ENCODE measurements around the gene SELP. TPM values are rescaled to one million over a fixed set of nuclear protein-coding genes. Genes with fewer than 3 reads are reported as not detected.

The SELP gene
- total RNA-seq, 1 experiment from 2014 or later = not detected

DNA sequence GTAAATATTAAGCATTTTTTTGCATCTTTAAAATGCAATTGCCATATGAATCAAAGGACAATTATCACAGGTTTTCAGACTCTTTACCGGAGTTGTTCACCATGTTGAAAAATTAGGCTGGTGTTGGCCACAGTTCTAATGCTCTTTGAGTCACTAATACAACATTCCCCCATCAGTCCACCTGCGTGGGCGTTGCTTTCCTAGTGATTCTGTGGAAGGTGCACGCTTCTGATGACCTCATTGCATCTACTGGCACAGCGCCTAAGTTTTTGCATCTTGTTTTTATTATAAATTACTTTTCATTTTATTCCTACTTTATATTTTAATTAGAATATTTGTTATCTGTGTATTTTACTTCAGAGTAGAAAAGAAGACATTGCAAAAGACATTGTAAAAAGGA lies 39.0 kb downstream of the SELP start:
- Histone ChIP-seq H4K20me1 (ENCODE audit: insufficient read depth, low read depth, low read length) (no peaks in the 10 kb centered on the region), H3K9me3 (ENCODE audit: low read length) (no peaks in the 10 kb centered on the region), H3K4me2 (ENCODE audit: low read depth, low read length, poor library complexity, severe bottlenecking) (no peak overlapping the region), H3K9me2 (replicated peaks; ENCODE audit: insufficient read depth, low read length) (no peaks in the 10 kb centered on the region), H3K27me3 (ENCODE audit: low read length) (no peaks in the 10 kb centered on the region), H2AFZ (ENCODE audit: low read length) (no peak overlapping the region), H3K36me3 (ENCODE audit: insufficient read depth, low read length) (no peaks in the 10 kb centered on the region), H3K4me1 (ENCODE audit: low read length) (no peaks in the 10 kb centered on the region), H3K4me3 (ENCODE audit: low read length) (no peak overlapping the region), H3K79me2 (ENCODE audit: low read length) (no peaks in the 10 kb centered on the region), H3K9ac (ENCODE audit: low read length) (no peak overlapping the region), H3K27ac (ENCODE audit: low read length) (no peak overlapping the region)
- no peak for DNase-seq

DNA sequence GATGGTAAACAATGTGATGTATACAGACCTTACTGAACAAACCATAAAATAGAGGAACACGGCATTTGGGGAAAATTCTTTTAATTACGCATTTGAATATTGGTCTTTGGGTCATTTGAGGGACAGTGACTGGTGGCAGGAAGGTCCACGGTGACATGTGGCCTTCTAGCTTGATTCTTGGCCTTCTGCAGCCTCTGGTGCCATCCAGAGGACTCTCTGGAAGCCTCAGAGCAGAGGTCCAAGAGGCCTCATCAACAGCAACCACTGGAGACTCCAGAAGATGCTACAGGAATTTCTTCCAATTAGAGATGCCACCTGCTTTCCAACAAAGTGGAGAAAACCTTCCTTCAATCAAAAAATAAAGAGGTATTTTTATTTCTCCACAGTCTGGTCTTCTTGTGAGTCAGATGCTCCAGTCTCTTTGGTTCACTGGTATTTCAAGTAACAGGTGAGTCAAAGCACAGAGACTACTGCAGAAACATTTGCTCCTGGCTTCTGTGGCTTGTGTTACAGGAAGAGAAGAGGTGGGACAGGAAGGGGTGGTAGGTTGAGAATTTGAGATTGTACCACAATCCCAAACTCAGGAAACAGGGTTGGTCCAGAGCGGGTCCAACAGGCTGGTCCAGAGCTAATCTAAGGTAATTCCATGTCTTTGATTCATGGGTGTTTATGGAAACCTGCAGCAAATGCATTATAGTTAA lies 41.0 kb downstream of the SELP start:
- Histone ChIP-seq H3K4me3 (ENCODE audit: low read length) (no peak overlapping the region), H3K4me1 (ENCODE audit: low read length) (no peaks in the 10 kb centered on the region), H3K4me2 (ENCODE audit: low read depth, low read length, poor library complexity, severe bottlenecking) (no peak overlapping the region), H3K36me3 (ENCODE audit: insufficient read depth, low read length) (no peaks in the 10 kb centered on the region), H4K20me1 (ENCODE audit: insufficient read depth, low read depth, low read length) (no peaks in the 10 kb centered on the region), H3K9me3 (ENCODE audit: low read length) (no peaks in the 10 kb centered on the region), H3K9me2 (replicated peaks; ENCODE audit: insufficient read depth, low read length) (no peaks in the 10 kb centered on the region), H3K27ac (ENCODE audit: low read length) (no peak overlapping the region), H2AFZ (ENCODE audit: low read length) (no peak overlapping the region), H3K79me2 (ENCODE audit: low read length) (no peaks in the 10 kb centered on the region), H3K9ac (ENCODE audit: low read length) (no peak overlapping the region), H3K27me3 (ENCODE audit: low read length) (no peaks in the 10 kb centered on the region)
- DNase-seq = no peak

DNA sequence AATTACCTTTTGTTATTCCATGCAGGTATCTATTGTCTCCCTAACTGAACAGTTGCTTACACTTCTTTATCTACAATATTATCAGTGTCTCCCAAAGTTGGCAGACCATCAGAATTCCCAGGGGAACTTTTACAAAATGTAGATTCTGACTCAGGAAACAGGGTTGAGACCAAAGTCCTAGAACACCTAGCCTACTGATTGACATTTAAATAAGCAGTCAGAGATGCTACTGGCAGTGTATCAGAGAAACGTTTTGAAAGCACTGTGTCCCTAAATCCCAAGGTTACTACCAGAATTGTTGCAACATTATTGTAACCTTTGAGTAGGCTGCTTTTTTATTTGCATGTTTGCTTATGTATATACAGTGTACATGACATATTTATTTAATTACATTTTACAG lies 41.8 kb downstream of the SELP start:
- Histone ChIP-seq H3K27ac (ENCODE audit: low read length) (no peak overlapping the region), H3K9ac (ENCODE audit: low read length) (no peak overlapping the region), H3K4me2 (ENCODE audit: low read depth, low read length, poor library complexity, severe bottlenecking) (no peak overlapping the region), H4K20me1 (ENCODE audit: insufficient read depth, low read depth, low read length) (no peaks in the 10 kb centered on the region), H3K9me2 (replicated peaks; ENCODE audit: insufficient read depth, low read length) (no peaks in the 10 kb centered on the region), H2AFZ (ENCODE audit: low read length) (no peak overlapping the region), H3K79me2 (ENCODE audit: low read length) (no peaks in the 10 kb centered on the region), H3K4me3 (ENCODE audit: low read length) (no peak overlapping the region), H3K27me3 (ENCODE audit: low read length) (no peaks in the 10 kb centered on the region), H3K9me3 (ENCODE audit: low read length) (no peaks in the 10 kb centered on the region), H3K4me1 (ENCODE audit: low read length) (no peaks in the 10 kb centered on the region), H3K36me3 (ENCODE audit: insufficient read depth, low read length) (no peaks in the 10 kb centered on the region)
- no peak for DNase-seq

DNA sequence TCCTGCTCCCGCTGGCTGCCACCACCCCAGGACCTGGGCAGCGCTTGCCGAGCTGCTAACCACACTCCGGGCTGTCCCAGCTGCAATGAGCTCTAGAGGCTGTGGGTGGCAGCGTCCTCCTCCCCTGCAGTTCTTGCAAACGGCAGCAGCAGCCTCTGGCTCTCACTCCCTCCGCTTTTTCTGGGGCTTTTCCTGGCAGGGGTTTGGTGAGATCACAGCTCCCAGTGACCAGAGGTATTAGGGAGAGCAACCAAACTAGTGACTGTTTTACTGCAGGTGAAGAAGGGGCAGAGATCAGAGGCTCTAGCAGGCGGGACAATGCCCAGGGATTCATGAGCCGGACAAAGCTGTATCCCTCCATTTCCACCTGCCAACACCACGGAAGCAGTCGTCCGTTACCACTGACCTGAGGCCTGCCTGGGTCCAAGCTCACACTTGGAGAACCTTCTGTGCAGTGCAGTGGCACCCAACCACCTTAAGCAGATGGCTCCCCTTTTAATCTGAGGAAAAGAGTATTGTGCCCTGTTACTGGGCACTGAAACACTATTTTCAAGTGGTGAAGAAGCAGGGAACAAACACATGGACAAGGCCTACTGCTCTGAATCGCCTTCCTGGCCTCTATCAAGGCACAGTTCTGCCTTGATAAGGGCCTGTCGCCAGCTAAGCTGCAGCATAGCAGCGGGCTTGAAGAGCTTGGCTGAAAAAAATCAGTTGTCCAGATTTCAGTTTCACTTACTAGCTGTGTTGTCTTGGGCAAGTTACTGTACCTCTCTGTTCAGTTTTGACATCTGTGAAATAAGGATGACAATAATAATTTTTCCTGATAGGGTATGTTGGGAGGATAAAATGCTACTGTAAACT lies 43.3 kb downstream of the SELP start, which contains the start of gene F5:
Gene F5 (minus strand): TSS at position 87 of the 861 bp plus-strand sequence. CDS start 95 bp downstream, outside the sequence.
- Histone ChIP-seq H3K9ac (ENCODE audit: low read length) (no peak within 1 kb of the TSS), H3K4me3 (ENCODE audit: low read length) (no peak within 1 kb of the TSS), H3K4me2 (ENCODE audit: low read depth, low read length, poor library complexity, severe bottlenecking) (no peak within 1 kb of the TSS), H3K27me3 (ENCODE audit: low read length) (no peaks in the 10 kb centered on the region), H3K9me3 (ENCODE audit: low read length) (no peaks in the 10 kb centered on the region), H3K27ac (ENCODE audit: low read length) (no peak within 1 kb of the TSS), H3K4me1 (ENCODE audit: low read length) (no peaks in the 10 kb centered on the region), H3K36me3 (ENCODE audit: insufficient read depth, low read length) (no peaks in the 10 kb centered on the region), H3K9me2 (replicated peaks; ENCODE audit: insufficient read depth, low read length) (no peaks in the 10 kb centered on the region), H2AFZ (ENCODE audit: low read length) (no peak within 1 kb of the TSS), H3K79me2 (ENCODE audit: low read length) (no peaks in the 10 kb centered on the region), H4K20me1 (ENCODE audit: insufficient read depth, low read depth, low read length) (no peaks in the 10 kb centered on the region)
- DNase-seq = peak; percentile 57

DNA sequence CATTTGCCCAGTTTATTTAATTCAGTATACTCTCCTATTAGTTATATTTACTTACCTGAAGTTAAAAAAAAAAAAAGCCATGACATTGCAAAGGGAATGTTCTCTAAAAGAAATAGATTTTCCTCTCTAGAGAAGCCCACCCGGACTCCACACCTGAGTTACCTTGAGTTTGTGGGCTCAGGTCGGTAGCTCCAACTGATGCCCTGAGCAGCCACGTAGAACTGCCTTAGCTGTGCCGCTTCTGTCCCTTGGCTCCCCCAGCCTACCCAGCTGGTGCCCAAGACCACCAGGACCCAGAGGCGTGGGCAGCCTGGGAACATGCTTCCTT lies 43.9 kb downstream of the SELP start:
- Histone ChIP-seq H3K9me2 (replicated peaks; ENCODE audit: insufficient read depth, low read length) (no peaks in the 10 kb centered on the region), H3K36me3 (ENCODE audit: insufficient read depth, low read length) (no peaks in the 10 kb centered on the region), H3K27me3 (ENCODE audit: low read length) (no peaks in the 10 kb centered on the region), H4K20me1 (ENCODE audit: insufficient read depth, low read depth, low read length) (no peaks in the 10 kb centered on the region), H3K4me2 (ENCODE audit: low read depth, low read length, poor library complexity, severe bottlenecking) (no peak overlapping the region), H3K9ac (ENCODE audit: low read length) (no peak overlapping the region), H3K4me1 (ENCODE audit: low read length) (no peaks in the 10 kb centered on the region), H3K9me3 (ENCODE audit: low read length) (no peaks in the 10 kb centered on the region), H3K79me2 (ENCODE audit: low read length) (no peaks in the 10 kb centered on the region), H3K27ac (ENCODE audit: low read length) (no peak overlapping the region), H2AFZ (ENCODE audit: low read length) (no peak overlapping the region), H3K4me3 (ENCODE audit: low read length) (no peak overlapping the region)
- no peak for DNase-seq

DNA sequence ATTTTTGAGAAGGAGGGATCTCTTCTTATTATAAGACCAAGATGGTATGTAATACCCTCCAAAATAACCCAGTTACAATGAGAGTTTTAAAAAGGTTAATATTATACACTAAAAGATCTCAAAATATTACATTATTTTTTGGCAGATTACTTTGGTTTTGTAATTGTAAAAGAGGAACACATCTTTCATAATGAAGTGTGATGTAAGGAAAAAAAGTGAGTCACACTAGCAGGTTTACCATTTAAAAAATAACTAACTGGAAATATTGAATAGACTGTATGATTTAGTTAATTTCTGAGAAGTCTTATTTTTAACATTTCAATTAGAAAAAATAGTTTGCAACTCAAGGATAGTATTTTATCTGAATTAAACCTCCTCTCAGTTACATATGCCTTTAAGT lies 44.7 kb downstream of the SELP start:
- Histone ChIP-seq H3K36me3 (ENCODE audit: insufficient read depth, low read length) (no peaks in the 10 kb centered on the region), H3K27ac (ENCODE audit: low read length) (no peak overlapping the region), H3K4me3 (ENCODE audit: low read length) (no peak overlapping the region), H3K9me3 (ENCODE audit: low read length) (no peaks in the 10 kb centered on the region), H4K20me1 (ENCODE audit: insufficient read depth, low read depth, low read length) (no peaks in the 10 kb centered on the region), H3K9ac (ENCODE audit: low read length) (no peak overlapping the region), H3K4me2 (ENCODE audit: low read depth, low read length, poor library complexity, severe bottlenecking) (no peak overlapping the region), H2AFZ (ENCODE audit: low read length) (no peak overlapping the region), H3K9me2 (replicated peaks; ENCODE audit: insufficient read depth, low read length) (no peaks in the 10 kb centered on the region), H3K4me1 (ENCODE audit: low read length) (no peaks in the 10 kb centered on the region), H3K27me3 (ENCODE audit: low read length) (no peaks in the 10 kb centered on the region), H3K79me2 (ENCODE audit: low read length) (no peaks in the 10 kb centered on the region)
- DNase-seq = no peak

DNA sequence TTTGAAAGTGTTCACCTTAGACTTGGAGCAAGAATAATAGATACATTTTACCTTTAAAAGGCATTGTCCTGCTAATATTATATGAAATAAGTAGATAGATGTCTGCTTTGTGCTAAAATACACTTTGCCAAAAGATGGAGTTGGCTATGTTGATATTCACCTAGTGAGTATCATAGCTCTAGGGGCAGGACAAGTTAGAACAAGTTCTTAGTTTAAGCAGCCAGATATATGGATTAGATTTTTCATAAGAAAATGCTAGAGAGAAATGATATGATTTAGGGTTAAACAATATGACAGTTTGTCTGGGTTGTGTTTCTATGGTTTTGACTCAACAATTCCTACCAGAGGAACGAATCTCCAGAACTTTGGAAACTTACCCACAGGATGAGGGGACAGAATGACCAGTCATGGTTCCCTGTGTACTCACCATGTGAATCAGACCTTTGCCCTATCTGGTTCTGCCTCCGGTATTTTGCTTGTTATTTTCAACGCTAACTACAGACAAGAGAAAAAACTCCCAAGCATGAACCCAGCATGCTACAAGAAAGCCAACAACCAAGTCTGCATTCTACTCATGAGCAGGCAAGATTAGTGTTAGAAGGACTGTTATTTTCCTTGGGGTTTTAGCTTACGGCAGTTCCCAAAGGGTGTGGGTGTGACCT lies 45.3 kb downstream of the SELP start:
- Histone ChIP-seq H3K4me2 (ENCODE audit: low read depth, low read length, poor library complexity, severe bottlenecking) (no peak overlapping the region), H3K9me2 (replicated peaks; ENCODE audit: insufficient read depth, low read length) (no peaks in the 10 kb centered on the region), H2AFZ (ENCODE audit: low read length) (no peak overlapping the region), H3K9me3 (ENCODE audit: low read length) (no peaks in the 10 kb centered on the region), H3K79me2 (ENCODE audit: low read length) (no peaks in the 10 kb centered on the region), H3K9ac (ENCODE audit: low read length) (no peak overlapping the region), H3K4me3 (ENCODE audit: low read length) (no peak overlapping the region), H4K20me1 (ENCODE audit: insufficient read depth, low read depth, low read length) (no peaks in the 10 kb centered on the region), H3K4me1 (ENCODE audit: low read length) (no peaks in the 10 kb centered on the region), H3K27me3 (ENCODE audit: low read length) (no peaks in the 10 kb centered on the region), H3K27ac (ENCODE audit: low read length) (no peak overlapping the region), H3K36me3 (ENCODE audit: insufficient read depth, low read length) (no peaks in the 10 kb centered on the region)
- DNase-seq = no peak

DNA sequence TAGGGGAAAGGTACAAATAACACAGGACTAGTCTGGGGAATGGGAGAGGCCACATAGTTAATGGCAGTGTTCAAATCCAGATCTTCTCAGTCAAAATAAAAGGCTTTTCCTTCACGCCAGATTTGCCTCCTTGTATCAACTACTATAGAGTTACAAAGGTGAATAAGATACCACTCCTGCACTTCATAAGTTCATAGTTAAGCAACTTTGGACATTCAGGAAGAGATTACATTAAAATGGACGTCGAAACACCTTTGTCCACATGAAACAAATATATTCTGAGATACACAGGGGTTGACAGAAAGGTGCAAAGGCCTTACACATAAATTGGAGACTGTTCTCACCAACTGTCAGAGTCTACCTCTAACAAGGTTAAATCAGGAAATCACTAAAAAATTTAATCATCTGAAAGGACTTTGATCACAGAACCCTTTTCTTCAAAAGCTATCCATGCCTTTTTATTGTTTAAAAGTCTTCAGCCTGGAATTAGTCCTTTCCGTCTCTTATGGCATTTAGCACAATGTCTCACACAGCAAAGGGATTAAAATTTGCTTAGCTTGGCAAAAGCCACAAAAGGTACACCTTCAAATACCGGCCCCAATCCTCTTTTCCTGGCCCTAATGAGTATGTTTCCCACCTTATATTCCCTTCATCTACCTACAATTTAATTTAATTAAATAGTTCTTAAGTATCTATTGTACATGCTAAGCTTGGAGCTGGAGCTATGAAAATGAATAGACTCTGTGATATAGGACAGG lies 51.8 kb downstream of the SELP start:
- H3K9me3 ChIP-seq (ENCODE audit: low read length) = no peaks in the 10 kb centered on the region
- H2AFZ ChIP-seq (ENCODE audit: low read length) = no peak overlapping the region
- H3K4me3 ChIP-seq (ENCODE audit: low read length) = no peak overlapping the region
- H3K36me3 ChIP-seq (ENCODE audit: insufficient read depth, low read length) = no peaks in the 10 kb centered on the region
- no peaks in the 10 kb centered on the region for H3K27me3 ChIP-seq (ENCODE audit: low read length)
- no peak for DNase-seq
- no peaks in the 10 kb centered on the region for H3K9me2 ChIP-seq (replicated peaks; ENCODE audit: insufficient read depth, low read length)
- H3K27ac ChIP-seq (ENCODE audit: low read length) = no peak overlapping the region
- H4K20me1 ChIP-seq (ENCODE audit: insufficient read depth, low read depth, low read length) = no peaks in the 10 kb centered on the region
- no peaks in the 10 kb centered on the region for H3K4me1 ChIP-seq (ENCODE audit: low read length)
- H3K79me2 ChIP-seq (ENCODE audit: low read length) = no peaks in the 10 kb centered on the region
- H3K4me2 ChIP-seq (ENCODE audit: low read depth, low read length, poor library complexity, severe bottlenecking) = no peak overlapping the region
- H3K9ac ChIP-seq (ENCODE audit: low read length) = no peak overlapping the region
